Ovary (tissue), 9 donors: Measurements from ENCODE around the gene C22orf42. TPM values are rescaled to one million over a fixed set of nuclear protein-coding genes. Genes with fewer than 3 reads are reported as not detected.

ENCODE experiments used
- DNase-seq, 5 donors: peaks; one replicate each; pipeline ENCODE4 v3.0.0-alpha.2; 2019 to 2020
- H3K27ac ChIP-seq, 2 donors: fragments of 200-600 bp; one replicate each; pipeline versions ENCODE4 v1.5.1 to v1.8.0; 2019 to 2022
- H3K27me3 ChIP-seq: fragments of 200-600 bp; one replicate; pipeline ENCODE4 v1.8.0; 2022
- H3K36me3 ChIP-seq: fragments of 200-600 bp; sonication (generic); one replicate; pipeline ENCODE4 v1.5.1; 2019
- H3K4me1 ChIP-seq: one replicate; pipeline ENCODE4 v1.8.1; 2013; ENCODE audit warnings: mild to moderate bottlenecking, moderate library complexity; ENCODE audit not compliant: insufficient read depth
- H3K4me3 ChIP-seq: fragments of 200-600 bp; sonication (generic); one replicate; pipeline ENCODE4 v1.5.1; 2017
- H3K9me3 ChIP-seq, 2 donors: fragments of 200-600 bp in 1 of 2; sonication (generic) in 1 of 2; one replicate each; pipeline versions ENCODE4 v1.5.1 to v1.8.1; 2013 to 2019; ENCODE audit warnings: mild to moderate bottlenecking in 1 of 2, moderate library complexity in 1 of 2
- CTCF ChIP-seq, 3 donors: fragments of 450-650 bp in 2 of 3; fragments of 200-600 bp in 1 of 3; IDR thresholded peaks; one replicate each; pipeline versions ENCODE4 v1.5.1 to v1.8.0; 2016 to 2022; ENCODE audit warnings: antibody characterized with exemption in 3 of 3, mild to moderate bottlenecking in 1 of 3
- EP300 ChIP-seq: sonication (generic); formaldehyde crosslinking; IDR thresholded peaks from one replicate; pipeline ENCODE4 v1.6.1; 2017; ENCODE audit warnings: antibody characterized with exemption
- POLR2A ChIP-seq: fragments of 450-650 bp; IDR thresholded peaks from one replicate; pipeline ENCODE4 v1.6.1; 2017; ENCODE audit warnings: antibody characterized with exemption, mild to moderate bottlenecking, moderate library complexity
- WGBS, 3 donors: extraction: QIAGEN DNeasy Blood & Tissue Kit in 1 of 3; methylation state at CpG; one replicate each; pipeline versions ENCODE4 v1.1.5 to v1.1.7; 2013 to 2017; 5-methylcytosine and 5-hydroxymethylcytosine counted together
- intact Hi-C, 4 donors: fragments of 100-400 bp; cut with DNase I; formaldehyde crosslinking; loops; one replicate each; pipeline versions ENCODE4 v1.11.0 to v1.15.1; 2022 to 2023
- polyA plus RNA-seq, 2 donors: library from polyadenylated mRNA; stranded (reverse); fragments of 200-250 nt in 1 of 2; fragments of 350-450 nt in 1 of 2; fragmentation: Illumina TruSeq in 1 of 2; extraction: RNeasy Lipid Tissue Mini Kit (QIAGEN cat#74804) in 1 of 2; gene quantifications; one replicate each; pipeline ENCODE4 v1.2.3, GENCODE V29; 2013 to 2014
- total RNA-seq, 7 donors: library from RNA; depleted of rRNA in 2 of 7; stranded (reverse); fragments of >200 nt in 2 of 7; fragmentation: NEBNext Ultra II Directional in 3 of 7; extraction: Animal tissue kit (Norgen Biotek cat#: 25700) in 3 of 7; gene quantifications; one replicate each; pipeline versions ENCODE4 v1.1.0 to v1.2.4, GENCODE V29; 2016 to 2023
- donor health status: DM: no; HTN: no; CAD: no; lungs with moderate emphysema.
- donor health status: DM: no; HTN: no; CAD: no.
- donor health status: Bipolar disorder and iron deficiency.
- donor health status: DM: yes; HTN: yes; CAD: no.
- donor health status: DM: no; HTN: no; CAD: no.
- donor health status: DM: yes; HTN: yes; CAD: no.

Gene C22orf42
- total and polyA plus RNA-seq, 9 donors = not detected

GRCh38 chr22:32122899-32123298, 36.2 kb downstream of the C22orf42 start:
- no peak for TF ChIP-seq POLR2A
- TF ChIP-seq EP300 = no peak
- no peak for TF ChIP-seq CTCF (IDR thresholded peaks at IDR 0.05)
- no peak overlapping the region for H3K27ac ChIP-seq
- WGBS, 3 donors = 87 to 90% (median 88%) methylated on average over 15 of the region's 15 CpGs
- no peaks in the 10 kb centered on the region for H3K9me3 ChIP-seq
- no peak overlapping the region for H3K4me3 ChIP-seq
- no peaks in the 10 kb centered on the region for H3K4me1 ChIP-seq
- no peak for DNase-seq
- H3K36me3 ChIP-seq = no peaks in the 10 kb centered on the region
- H3K27me3 ChIP-seq = no peaks in the 10 kb centered on the region
- intact Hi-C loops = no loop called here

- no peaks in the 10 kb centered on the region for H3K36me3 ChIP-seq
- DNase-seq = no peak
- H3K9me3 ChIP-seq = no peaks in the 10 kb centered on the region
- H3K27me3 ChIP-seq = no peaks in the 10 kb centered on the region
- no peak overlapping the region for H3K4me3 ChIP-seq
- TF ChIP-seq EP300 (no peak), POLR2A (no peak), CTCF (IDR thresholded peaks at IDR 0.05) (no peak)
- H3K4me1 ChIP-seq = no peaks in the 10 kb centered on the region
- intact Hi-C loops = no loop called here
- WGBS, 3 donors = 93 to 96% (median 94%) methylated on average over 19 to 20 of the region's 20 CpGs
- H3K27ac ChIP-seq = no peak overlapping the region
Observed at GRCh38 chr22:32120603-32121002, 38.5 kb downstream of the C22orf42 start.

- no peaks in the 10 kb centered on the region for H3K27me3 ChIP-seq
- intact Hi-C loops = no loop called here
- H3K36me3 ChIP-seq = no peaks in the 10 kb centered on the region
- no peak overlapping the region for H3K4me3 ChIP-seq
- 79 to 86% (median 84%) methylated on average over 15 of the region's 15 CpGs for WGBS, 3 donors
- DNase-seq = no peak
- H3K9me3 ChIP-seq = no peaks in the 10 kb centered on the region
- H3K4me1 ChIP-seq = no peaks in the 10 kb centered on the region
- no peak for TF ChIP-seq EP300
- TF ChIP-seq POLR2A = no peak
- no peak for TF ChIP-seq CTCF (IDR thresholded peaks at IDR 0.05)
- no peak overlapping the region for H3K27ac ChIP-seq
Observed at GRCh38 chr22:32119568-32120235, 39.4 kb downstream of the C22orf42 start.

- no peak overlapping the region for H3K4me3 ChIP-seq
- no peaks in the 10 kb centered on the region for H3K4me1 ChIP-seq
- TF ChIP-seq POLR2A (no peak), EP300 (no peak), CTCF (IDR thresholded peaks at IDR 0.05) (no peak)
- no peaks in the 10 kb centered on the region for H3K36me3 ChIP-seq
- no peak for DNase-seq
- no peaks in the 10 kb centered on the region for H3K27me3 ChIP-seq
- H3K27ac ChIP-seq = no peak overlapping the region
- intact Hi-C loops = no loop called here
- no peaks in the 10 kb centered on the region for H3K9me3 ChIP-seq
- 68 to 80% (median 72%) methylated on average over 2 of the region's 2 CpGs for WGBS, 3 donors
Observed at GRCh38 chr22:32112380-32112779, 46.7 kb downstream of the C22orf42 start.
